Nephron progenitor cell (in vitro differentiated cells): ENCODE data around the gene UQCR10.
A peak's percentile ranks its signal among the peaks of the same experiment; 100 is the strongest.

Experiments used
- DNase-seq: peaks from one replicate; pipeline ENCODE4 v3.0.0; 2021
- H3K27ac Mint-ChIP-seq: 2 replicates; pipeline ENCODE4 v1.8.0; 2021; ENCODE audit warnings: mild to moderate bottlenecking, moderate library complexity, mixed read lengths
- H3K27me3 Mint-ChIP-seq: 2 replicates; pipeline ENCODE4 v1.8.0; 2021; ENCODE audit warnings: mild to moderate bottlenecking, low read depth, mixed read lengths; ENCODE audit not compliant: poor library complexity
- H3K36me3 Mint-ChIP-seq: 2 replicates; pipeline ENCODE4 v1.8.0; 2021; ENCODE audit warnings: low read depth, mixed read lengths
- H3K4me1 Mint-ChIP-seq: 2 replicates; pipeline ENCODE4 v1.8.0; 2021; ENCODE audit warnings: mixed read lengths
- H3K4me3 Mint-ChIP-seq: 2 replicates; pipeline ENCODE4 v1.8.0; 2021; ENCODE audit warnings: mild to moderate bottlenecking, moderate library complexity, mixed read lengths
- H3K9me3 Mint-ChIP-seq: 2 replicates; pipeline ENCODE4 v1.8.0; 2021; ENCODE audit warnings: mild to moderate bottlenecking, moderate library complexity, mixed read lengths
- TF ChIP-seq, protein P1 (sequence below): fragments of 200-600 bp; sonication (generic); IDR thresholded peaks from 2 replicates; pipeline ENCODE4 v1.5.0; 2021; ENCODE audit warnings: antibody characterized with exemption

Gene UQCR10

DNA sequence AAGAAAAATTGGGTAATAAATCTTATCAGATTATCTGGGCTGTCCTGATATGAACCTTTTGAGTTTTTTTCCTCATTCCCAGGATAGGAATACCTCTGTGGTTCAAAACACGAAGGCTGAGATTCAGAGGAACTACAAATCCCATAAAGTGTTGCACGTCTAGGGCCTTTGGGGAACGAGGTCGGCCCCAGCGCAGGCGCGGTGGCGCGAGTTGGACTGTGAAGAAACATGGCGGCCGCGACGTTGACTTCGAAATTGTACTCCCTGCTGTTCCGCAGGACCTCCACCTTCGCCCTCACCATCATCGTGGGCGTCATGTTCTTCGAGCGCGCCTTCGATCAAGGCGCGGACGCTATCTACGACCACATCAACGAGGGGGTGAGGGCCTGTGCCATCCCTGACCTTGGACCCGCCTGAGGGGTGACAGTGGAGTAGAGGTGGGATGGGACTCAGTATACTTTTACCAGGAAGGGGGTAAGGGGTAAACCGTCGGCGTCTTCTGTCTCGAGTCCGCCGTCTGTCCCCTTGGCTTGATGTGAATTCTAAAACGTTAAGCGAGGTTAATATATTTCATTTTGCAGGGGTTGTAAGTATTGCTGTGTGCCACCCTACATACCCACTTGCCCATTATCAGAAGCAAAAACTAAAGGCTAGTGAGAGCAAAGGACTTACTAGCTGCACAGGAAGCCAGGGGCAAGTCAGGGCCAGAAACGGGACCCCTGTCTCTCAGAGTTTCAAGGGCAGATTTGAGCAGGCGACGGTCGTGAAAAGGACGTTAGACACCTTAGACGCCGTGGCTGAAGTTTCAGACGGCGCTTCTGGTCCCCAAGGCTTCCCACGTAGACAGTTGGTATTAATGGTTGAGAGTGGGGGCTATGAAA is at the start of gene UQCR10:
TSS of gene UQCR10 (plus strand) at position 199 of the 881 bp plus-strand sequence. CDS start at position 229, 30 bp downstream.
- H3K4me3 Mint-ChIP-seq, result peak within 1 kb of the TSS; percentile 100

DNA sequence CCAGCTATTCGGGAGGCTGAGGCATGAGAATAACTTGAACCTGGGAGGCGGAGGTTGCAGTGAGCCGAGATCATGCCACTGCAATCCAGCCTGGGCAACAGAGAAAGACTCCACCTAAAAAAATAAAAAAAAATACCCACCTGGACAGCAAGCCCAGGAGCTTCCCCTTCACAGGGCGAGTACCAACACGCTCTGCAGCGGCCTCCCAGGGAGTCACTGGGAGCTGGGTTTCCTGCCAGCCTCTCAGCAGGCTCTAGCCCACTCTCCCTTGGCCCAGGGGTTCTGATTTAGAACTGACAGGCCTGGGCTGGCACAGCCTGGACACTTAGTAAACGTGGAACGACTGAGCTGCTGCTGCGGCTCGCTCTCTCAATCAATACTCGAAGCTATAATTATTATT is 49.4 kb upstream of the UQCR10 start:
- H3K4me1 Mint-ChIP-seq, result no peaks in the 10 kb centered on the region
- no peaks in the 10 kb centered on the region for H3K36me3 Mint-ChIP-seq
- TF ChIP-seq, protein P1, sequence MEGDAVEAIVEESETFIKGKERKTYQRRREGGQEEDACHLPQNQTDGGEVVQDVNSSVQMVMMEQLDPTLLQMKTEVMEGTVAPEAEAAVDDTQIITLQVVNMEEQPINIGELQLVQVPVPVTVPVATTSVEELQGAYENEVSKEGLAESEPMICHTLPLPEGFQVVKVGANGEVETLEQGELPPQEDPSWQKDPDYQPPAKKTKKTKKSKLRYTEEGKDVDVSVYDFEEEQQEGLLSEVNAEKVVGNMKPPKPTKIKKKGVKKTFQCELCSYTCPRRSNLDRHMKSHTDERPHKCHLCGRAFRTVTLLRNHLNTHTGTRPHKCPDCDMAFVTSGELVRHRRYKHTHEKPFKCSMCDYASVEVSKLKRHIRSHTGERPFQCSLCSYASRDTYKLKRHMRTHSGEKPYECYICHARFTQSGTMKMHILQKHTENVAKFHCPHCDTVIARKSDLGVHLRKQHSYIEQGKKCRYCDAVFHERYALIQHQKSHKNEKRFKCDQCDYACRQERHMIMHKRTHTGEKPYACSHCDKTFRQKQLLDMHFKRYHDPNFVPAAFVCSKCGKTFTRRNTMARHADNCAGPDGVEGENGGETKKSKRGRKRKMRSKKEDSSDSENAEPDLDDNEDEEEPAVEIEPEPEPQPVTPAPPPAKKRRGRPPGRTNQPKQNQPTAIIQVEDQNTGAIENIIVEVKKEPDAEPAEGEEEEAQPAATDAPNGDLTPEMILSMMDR, result no peak
- H3K9me3 Mint-ChIP-seq, result no peaks in the 10 kb centered on the region
- no peak for DNase-seq
- H3K4me3 Mint-ChIP-seq, result no peak overlapping the region
- H3K27ac Mint-ChIP-seq, result no peak overlapping the region
- peaks cover 80% of the 10 kb centered on the region for H3K27me3 Mint-ChIP-seq

More for the DNA sequence above, at the start of gene UQCR10:
- peaks cover 44% of the 10 kb centered on the region for H3K4me1 Mint-ChIP-seq
- peaks cover 20% of the 10 kb centered on the region for H3K36me3 Mint-ChIP-seq
- peaks cover 5% of the 10 kb centered on the region for H3K27me3 Mint-ChIP-seq
- peak; percentile 98 for DNase-seq
- H3K9me3 Mint-ChIP-seq, result no peaks in the 10 kb centered on the region
- peak within 1 kb of the TSS; percentile 100 for H3K27ac Mint-ChIP-seq
- TF ChIP-seq, protein P1, result no peak

DNA sequence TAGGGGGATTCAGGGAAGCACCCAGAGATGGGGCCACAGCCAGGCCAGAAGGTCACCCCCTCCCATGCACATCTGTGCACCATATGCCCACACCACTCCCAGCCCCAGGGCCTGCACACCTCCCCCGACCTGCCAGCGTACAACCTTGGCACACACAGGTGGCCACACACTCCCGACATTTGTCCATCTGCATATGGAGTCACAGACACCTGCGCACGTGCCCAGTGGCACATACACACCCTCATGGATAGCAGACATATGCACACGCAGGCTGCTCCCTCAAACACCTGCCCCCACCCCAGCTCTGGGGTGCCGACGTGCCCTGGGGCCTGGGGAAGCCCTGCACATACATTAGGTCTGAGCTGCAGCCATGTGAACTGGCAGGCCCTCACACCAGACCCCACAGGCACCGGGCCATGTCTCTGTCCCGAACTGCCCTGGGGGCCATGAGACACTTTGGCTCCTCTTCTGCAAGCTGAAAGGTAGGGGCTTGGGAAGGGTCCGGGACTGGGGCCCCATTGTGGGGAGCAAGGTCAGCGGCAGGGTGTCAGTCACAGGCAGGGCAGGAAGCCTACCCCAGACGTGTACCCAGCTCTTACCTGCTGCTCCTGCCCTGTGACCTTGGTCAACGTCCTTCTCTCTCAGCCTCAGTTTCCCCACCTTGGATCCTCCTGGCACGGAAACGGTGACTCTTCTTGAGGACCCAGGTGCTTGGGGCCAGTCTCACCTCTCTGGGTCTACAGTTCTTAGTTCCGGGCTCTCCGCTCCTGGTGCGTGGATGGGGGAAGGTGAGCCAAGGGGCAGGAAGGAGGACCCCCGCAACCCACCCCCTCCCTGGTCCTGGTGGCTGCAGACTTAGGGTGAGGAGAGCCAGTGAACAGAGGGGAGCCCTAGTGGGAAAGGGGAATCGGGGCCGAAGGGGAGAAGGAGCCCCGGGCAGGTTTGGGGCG is 47.9 kb upstream of the UQCR10 start:
- no peak overlapping the region for H3K27ac Mint-ChIP-seq
- no peaks in the 10 kb centered on the region for H3K9me3 Mint-ChIP-seq
- no peak for DNase-seq
- TF ChIP-seq, protein P1, result no peak
- H3K27me3 Mint-ChIP-seq, result peaks cover 81% of the 10 kb centered on the region
- H3K4me1 Mint-ChIP-seq, result no peaks in the 10 kb centered on the region
- no peaks in the 10 kb centered on the region for H3K36me3 Mint-ChIP-seq
- H3K4me3 Mint-ChIP-seq, result no peak overlapping the region

DNA sequence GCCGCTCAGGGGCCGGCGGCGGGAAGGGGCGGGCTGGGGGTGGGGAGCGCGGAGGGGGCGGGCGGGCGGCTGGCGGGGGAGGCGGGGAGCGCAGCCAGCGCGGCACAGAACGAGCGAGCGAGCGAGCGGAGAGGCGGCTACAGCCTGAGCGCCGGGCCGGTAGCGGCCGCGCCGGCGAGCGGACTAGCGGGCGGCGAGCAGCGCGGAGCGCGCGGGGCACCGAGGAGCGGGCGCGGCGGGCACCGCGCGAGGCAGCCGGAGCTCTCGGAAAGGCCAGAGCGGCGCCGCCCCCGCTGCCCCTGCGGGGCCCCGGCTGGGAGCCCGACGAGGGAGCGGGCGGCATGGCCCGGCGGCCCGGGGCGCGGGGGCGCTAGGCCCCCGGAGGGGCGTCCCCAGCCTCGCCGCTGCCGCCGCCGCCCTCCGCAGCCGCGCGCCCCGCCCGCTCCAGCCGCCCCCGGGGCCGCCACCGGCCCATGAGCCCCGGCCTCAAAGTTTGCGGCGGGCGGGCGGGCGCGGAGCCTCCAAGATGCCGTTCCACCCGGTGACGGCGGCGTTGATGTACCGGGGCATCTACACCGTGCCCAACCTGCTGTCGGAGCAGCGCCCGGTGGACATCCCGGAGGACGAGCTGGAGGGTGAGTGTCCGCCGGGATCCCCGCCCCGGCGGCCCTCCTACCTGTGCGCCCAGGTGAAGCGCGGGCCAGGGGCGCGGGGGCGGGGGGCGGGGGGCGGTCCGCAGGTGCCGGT is 47.1 kb upstream of the UQCR10 start, which contains the start of gene CABP7:
TSS of gene CABP7 (plus strand) at position 105 of the 747 bp plus-strand sequence. CDS start at position 527, 422 bp downstream.
- TF ChIP-seq, protein P1, result no peak
- Mint-ChIP-seq H3K36me3 (no peaks in the 10 kb centered on the region), H3K27me3 (peaks cover 79% of the 10 kb centered on the region), H3K27ac (no peak within 1 kb of the TSS), H3K4me3 (peak within 1 kb of the TSS; percentile 38), H3K4me1 (no peaks in the 10 kb centered on the region), H3K9me3 (no peaks in the 10 kb centered on the region)
- DNase-seq, result peak; percentile 47

DNA sequence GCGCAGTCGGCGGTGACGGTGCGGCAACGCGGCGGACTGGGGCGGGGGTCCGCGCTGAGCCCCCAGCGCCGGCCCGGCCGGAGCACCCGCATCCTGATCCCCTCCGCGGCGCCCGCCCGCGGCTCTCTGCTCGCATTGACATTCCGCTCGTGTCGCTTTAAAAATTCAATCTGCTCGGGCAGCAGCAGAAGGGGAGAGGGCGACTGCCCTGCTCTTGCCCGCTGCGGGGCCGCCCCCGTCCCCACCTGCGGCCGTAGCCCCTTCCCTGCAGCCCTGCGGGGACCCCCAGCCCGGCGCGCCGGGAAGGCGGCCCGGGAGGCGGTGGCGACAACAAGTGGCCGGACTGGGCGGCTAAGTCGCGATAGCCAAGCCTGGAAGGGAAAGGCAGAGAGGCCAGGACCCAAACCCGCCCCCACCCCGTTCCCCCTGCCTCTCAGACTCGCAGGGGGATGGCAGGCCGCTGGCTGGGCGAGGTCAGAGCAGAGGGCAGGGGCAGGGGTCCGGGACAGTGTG is 46.3 kb upstream of the UQCR10 start:
- Mint-ChIP-seq H3K36me3 (no peaks in the 10 kb centered on the region), H3K4me3 (no peak overlapping the region), H3K27ac (no peak overlapping the region), H3K4me1 (no peaks in the 10 kb centered on the region), H3K27me3 (peaks cover 81% of the 10 kb centered on the region), H3K9me3 (no peaks in the 10 kb centered on the region)
- no peak for DNase-seq
- TF ChIP-seq, protein P1, result no peak
